ENCODE measurements around the gene NAA50.

GRCh38 chr3:113712129-113712528, 33.9 kb downstream of the NAA50 start:
- TF ChIP-seq, protein P1, sequence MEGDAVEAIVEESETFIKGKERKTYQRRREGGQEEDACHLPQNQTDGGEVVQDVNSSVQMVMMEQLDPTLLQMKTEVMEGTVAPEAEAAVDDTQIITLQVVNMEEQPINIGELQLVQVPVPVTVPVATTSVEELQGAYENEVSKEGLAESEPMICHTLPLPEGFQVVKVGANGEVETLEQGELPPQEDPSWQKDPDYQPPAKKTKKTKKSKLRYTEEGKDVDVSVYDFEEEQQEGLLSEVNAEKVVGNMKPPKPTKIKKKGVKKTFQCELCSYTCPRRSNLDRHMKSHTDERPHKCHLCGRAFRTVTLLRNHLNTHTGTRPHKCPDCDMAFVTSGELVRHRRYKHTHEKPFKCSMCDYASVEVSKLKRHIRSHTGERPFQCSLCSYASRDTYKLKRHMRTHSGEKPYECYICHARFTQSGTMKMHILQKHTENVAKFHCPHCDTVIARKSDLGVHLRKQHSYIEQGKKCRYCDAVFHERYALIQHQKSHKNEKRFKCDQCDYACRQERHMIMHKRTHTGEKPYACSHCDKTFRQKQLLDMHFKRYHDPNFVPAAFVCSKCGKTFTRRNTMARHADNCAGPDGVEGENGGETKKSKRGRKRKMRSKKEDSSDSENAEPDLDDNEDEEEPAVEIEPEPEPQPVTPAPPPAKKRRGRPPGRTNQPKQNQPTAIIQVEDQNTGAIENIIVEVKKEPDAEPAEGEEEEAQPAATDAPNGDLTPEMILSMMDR (IDR thresholded peaks at IDR 0.05): no peak
- TF ChIP-seq POLR2A (IDR thresholded peaks at IDR 0.05) (no peak), POLR2AphosphoS5 (IDR thresholded peaks at IDR 0.05) (no peak)
